Gastrocnemius medialis (tissue), 4 donors: Measurements from ENCODE around the gene PHKA1. TPM values are rescaled to one million over a fixed set of nuclear protein-coding genes. Genes with fewer than 3 reads are reported as not detected.

Experiments
- ATAC-seq, 2 donors: fragments of 150-250 bp; one replicate each; pipeline ENCODE4 v1.9.1; 2016
- DNase-seq, 2 donors: peaks; one replicate each; pipeline ENCODE4 v3.0.0-alpha.2; 2019
- H3K27ac ChIP-seq, 4 donors: fragments of 200-600 bp; sonication (generic); 1 replicate in 1 of 4; 2 replicates in 3 of 4; pipeline ENCODE4 v1.5.1; 2016 to 2018; ENCODE audit warnings: mild to moderate bottlenecking in 2 of 4, moderate library complexity in 1 of 4
- H3K27me3 ChIP-seq, 3 donors: fragments of 200-600 bp; sonication (generic) in 2 of 3; 1 replicate in 1 of 3; 2 replicates in 2 of 3; pipeline versions ENCODE4 v1.5.1 to v1.6.0; 2016 to 2019; ENCODE audit warnings: mild to moderate bottlenecking in 1 of 3, moderate library complexity in 1 of 3
- H3K36me3 ChIP-seq, 2 donors: fragments of 200-600 bp; sonication (generic) in 1 of 2; one replicate each; pipeline ENCODE4 v1.5.1; 2017 to 2018
- H3K4me1 ChIP-seq, 2 donors: fragments of 200-600 bp; sonication (generic) in 1 of 2; one replicate each; pipeline ENCODE4 v1.5.1; 2016 to 2017; ENCODE audit warnings: mild to moderate bottlenecking in 2 of 2
- H3K4me3 ChIP-seq, 4 donors: fragments of 200-600 bp; sonication (generic) in 3 of 4; 1 replicate in 1 of 4; 2 replicates in 3 of 4; pipeline ENCODE4 v1.5.1; 2016 to 2019; ENCODE audit warnings: mild to moderate bottlenecking in 2 of 4
- H3K9me3 ChIP-seq, 3 donors: fragments of 200-600 bp; sonication (generic) in 2 of 3; 1 replicate in 1 of 3; 2 replicates in 2 of 3; pipeline ENCODE4 v1.5.1; 2016 to 2019
- POLR2A ChIP-seq, 2 donors: fragments of 450-650 bp; IDR thresholded peaks; one replicate each; pipeline ENCODE4 v1.6.1; 2017; ENCODE audit warnings: antibody characterized with exemption in 2 of 2, mild to moderate bottlenecking in 2 of 2, moderate library complexity in 2 of 2
- in situ Hi-C, 4 donors: fragments of 200-750 bp; cut with MboI; loops; one replicate each; pipeline versions ENCODE4 v1.15.0 to v1.8.0; 2017; ENCODE audit warnings: low sequenced_read_pairs in 4 of 4
- intact Hi-C: fragments of 100-400 bp; cut with DNase I; formaldehyde crosslinking; loops from one replicate; pipeline ENCODE4 v1.15.1; 2023; ENCODE audit warnings: low total_unique reads
- total RNA-seq, 4 donors: library from RNA; depleted of rRNA; stranded (reverse); fragments of >200 nt; gene quantifications; one replicate each; pipeline versions ENCODE4 v1.1.0 to v1.2.3, GENCODE V29; 2016
- TF ChIP-seq, protein P1 (sequence below), 5 experiments: fragments of 450-650 bp in 3 of 5; fragments of 200-600 bp in 2 of 5; sonication (generic) in 2 of 5; IDR thresholded peaks in 4 of 5; conservative IDR thresholded peaks in 1 of 5; 1 replicate in 4 of 5; 2 replicates in 1 of 5; pipeline ENCODE4 v1.5.1; 2016 to 2019; ENCODE audit warnings: antibody characterized with exemption in 5 of 5, mild to moderate bottlenecking in 3 of 5, moderate library complexity in 3 of 5

Gene PHKA1
- total RNA-seq, 4 donors from 2014 or later = 33.5 to 176 (median 107) TPM

DNA sequence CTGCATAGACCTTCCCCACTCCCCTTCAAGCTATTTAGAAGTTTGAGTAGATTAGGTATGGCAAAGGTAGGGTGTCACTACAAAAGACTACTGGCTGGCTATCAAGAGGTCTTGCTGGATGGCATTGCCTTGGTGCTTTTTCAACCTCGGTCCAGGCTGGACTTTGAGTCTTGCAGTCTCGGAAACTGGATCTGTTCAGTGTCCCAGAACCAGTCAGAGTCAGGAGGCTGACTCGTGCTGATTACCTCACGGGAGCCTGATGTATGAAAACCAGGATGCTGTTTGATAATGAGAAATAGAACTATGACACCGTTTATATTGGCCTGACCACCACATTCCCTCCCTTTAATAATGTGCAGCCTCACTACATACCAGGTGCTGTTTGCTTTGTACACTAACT is 2.7 kb upstream of the PHKA1 start:
- DNase-seq (peak; percentile 63 to 79), ATAC-seq (peak; percentile 50 to 53)
- Histone ChIP-seq H3K27me3 (no peaks in the 10 kb centered on the region), H3K27ac (peak overlapping the region; percentile 91 to 93 (median 92)), H3K4me1 (peaks cover 0 to 4% of the 10 kb centered on the region in 2 donors), H3K9me3 (no peaks in the 10 kb centered on the region), H3K36me3 (no peaks in the 10 kb centered on the region), H3K4me3 (no peak overlapping the region)
- in situ Hi-C loops = no loop called here
- TF ChIP-seq POLR2A (IDR thresholded peaks at IDR 0.05) = peak; percentile 37 to 50
- TF ChIP-seq, protein P1, sequence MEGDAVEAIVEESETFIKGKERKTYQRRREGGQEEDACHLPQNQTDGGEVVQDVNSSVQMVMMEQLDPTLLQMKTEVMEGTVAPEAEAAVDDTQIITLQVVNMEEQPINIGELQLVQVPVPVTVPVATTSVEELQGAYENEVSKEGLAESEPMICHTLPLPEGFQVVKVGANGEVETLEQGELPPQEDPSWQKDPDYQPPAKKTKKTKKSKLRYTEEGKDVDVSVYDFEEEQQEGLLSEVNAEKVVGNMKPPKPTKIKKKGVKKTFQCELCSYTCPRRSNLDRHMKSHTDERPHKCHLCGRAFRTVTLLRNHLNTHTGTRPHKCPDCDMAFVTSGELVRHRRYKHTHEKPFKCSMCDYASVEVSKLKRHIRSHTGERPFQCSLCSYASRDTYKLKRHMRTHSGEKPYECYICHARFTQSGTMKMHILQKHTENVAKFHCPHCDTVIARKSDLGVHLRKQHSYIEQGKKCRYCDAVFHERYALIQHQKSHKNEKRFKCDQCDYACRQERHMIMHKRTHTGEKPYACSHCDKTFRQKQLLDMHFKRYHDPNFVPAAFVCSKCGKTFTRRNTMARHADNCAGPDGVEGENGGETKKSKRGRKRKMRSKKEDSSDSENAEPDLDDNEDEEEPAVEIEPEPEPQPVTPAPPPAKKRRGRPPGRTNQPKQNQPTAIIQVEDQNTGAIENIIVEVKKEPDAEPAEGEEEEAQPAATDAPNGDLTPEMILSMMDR (IDR thresholded peaks at IDR 0.05 in 4 of 5, conservative IDR thresholded peaks at IDR 0.05 in 1 of 5) = no peak
- intact Hi-C loops = loop anchor here (2.0 to 5.0 kb wide), 2 partner anchors 96 to 139 kb away; no protein-coding TSS in a partner anchor

DNA sequence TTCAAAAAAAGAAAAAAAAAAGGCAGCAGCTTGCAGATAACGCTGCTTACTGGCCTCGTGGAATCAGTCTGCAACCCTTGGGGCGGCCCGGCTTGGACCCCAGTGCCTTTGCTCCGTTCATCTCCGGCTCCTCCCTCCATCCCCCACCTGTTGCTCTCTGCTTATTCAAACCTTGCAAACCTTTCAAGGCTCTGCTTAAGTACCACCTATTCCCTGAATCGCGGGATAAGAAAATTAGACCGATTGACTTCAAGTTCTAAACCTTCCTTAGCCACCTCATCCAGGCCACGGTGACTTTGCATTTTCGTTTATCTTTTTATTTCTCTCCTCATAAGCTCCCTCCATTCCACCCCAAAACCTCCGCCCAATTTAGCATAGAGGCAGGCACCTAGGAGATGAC is 1.4 kb upstream of the PHKA1 start:
- no peak for DNase-seq
- no peaks in the 10 kb centered on the region for H3K9me3 ChIP-seq
- peaks cover 0 to 4% of the 10 kb centered on the region in 2 donors for H3K4me1 ChIP-seq
- intact Hi-C loops = loop anchor here (5.0 kb wide), 1 partner anchor 138 kb away; no protein-coding TSS in a partner anchor
- in situ Hi-C loops = no loop called here
- peak overlapping the region; percentile 91 to 93 (median 92) for H3K27ac ChIP-seq
- TF ChIP-seq, protein P1 (IDR thresholded peaks at IDR 0.05 in 4 of 5, conservative IDR thresholded peaks at IDR 0.05 in 1 of 5) = no peak
- TF ChIP-seq POLR2A (IDR thresholded peaks at IDR 0.05) = no peak
- no peaks in the 10 kb centered on the region for H3K27me3 ChIP-seq
- ATAC-seq = no peak
- no peaks in the 10 kb centered on the region for H3K36me3 ChIP-seq
- no peak overlapping the region for H3K4me3 ChIP-seq

DNA sequence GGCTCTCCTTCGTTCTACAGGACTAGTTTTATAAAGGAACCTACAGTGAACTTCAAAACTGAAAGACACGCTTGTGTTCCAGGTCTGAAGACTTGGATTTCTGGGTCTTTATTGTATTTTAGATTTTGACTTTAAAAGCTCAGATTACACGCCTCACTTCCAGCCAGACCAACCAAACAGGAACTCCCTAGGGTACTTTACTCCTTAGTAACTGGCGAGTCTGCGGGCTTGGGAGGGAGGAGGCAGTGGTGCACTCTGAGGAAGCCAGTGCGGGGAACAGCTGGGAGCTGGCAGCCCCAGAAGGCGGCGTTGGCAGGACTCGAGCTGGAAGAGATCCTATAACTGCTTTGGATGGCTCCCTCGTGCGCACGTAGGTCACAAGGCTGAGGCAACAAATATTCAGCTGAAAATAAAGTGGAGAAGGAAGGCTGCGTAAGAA is 391 bp upstream of the PHKA1 start:
- in situ Hi-C loops = no loop called here
- no peaks in the 10 kb centered on the region for H3K27me3 ChIP-seq
- DNase-seq (peak; percentile 76 to 90), ATAC-seq (peak; percentile 70 to 72)
- H3K4me1 ChIP-seq = peaks cover 0 to 4% of the 10 kb centered on the region in 2 donors
- peak; percentile 64 to 68 for TF ChIP-seq POLR2A (IDR thresholded peaks at IDR 0.05)
- TF ChIP-seq, protein P1 (IDR thresholded peaks at IDR 0.05 in 4 of 5, conservative IDR thresholded peaks at IDR 0.05 in 1 of 5) = no peak
- intact Hi-C loops = loop anchor here (5.0 kb wide), 1 partner anchor 52 kb away; no protein-coding TSS in a partner anchor
- peaks cover 0 to under 1% of the 10 kb centered on the region in 2 donors for H3K36me3 ChIP-seq
- peak overlapping the region; percentile 56 to 72 (median 66) for H3K4me3 ChIP-seq
- H3K27ac ChIP-seq = peak overlapping the region; percentile 91 to 93 (median 92)
- no peaks in the 10 kb centered on the region for H3K9me3 ChIP-seq

DNA sequence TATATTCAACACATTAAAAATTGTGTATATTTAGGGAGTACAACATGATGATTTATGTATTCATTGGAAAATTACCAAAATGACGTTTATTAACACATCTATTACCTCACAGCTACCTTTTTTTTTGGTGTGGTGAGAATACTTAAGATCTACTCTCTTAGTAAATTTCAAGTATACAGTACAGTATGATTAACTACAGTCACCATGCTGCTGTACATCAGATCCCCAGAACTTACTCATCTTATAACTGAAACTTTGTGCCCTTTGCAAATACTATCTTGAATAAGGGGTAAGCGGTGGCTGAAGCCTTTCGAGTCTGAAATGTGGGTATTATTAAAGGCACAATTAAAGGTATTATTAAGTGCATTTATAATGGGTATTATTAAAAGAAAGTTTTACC is 976 bp downstream of the PHKA1 start:
- Histone ChIP-seq H3K9me3 (no peaks in the 10 kb centered on the region), H3K27me3 (no peaks in the 10 kb centered on the region), H3K27ac (peak overlapping the region; percentile 91 to 93 (median 92)), H3K36me3 (peaks cover 0 to 4% of the 10 kb centered on the region in 2 donors), H3K4me1 (peaks cover 0 to 4% of the 10 kb centered on the region in 2 donors), H3K4me3 (peak overlapping the region; percentile 56 to 72 (median 66))
- intact Hi-C loops (loop anchor here (5.0 kb wide), 1 partner anchor 51 kb away; no protein-coding TSS in a partner anchor), in situ Hi-C loops (no loop called here)
- ATAC-seq = no peak
- DNase-seq = no peak
- TF ChIP-seq POLR2A (IDR thresholded peaks at IDR 0.05) = no peak
- TF ChIP-seq, protein P1 (IDR thresholded peaks at IDR 0.05 in 4 of 5, conservative IDR thresholded peaks at IDR 0.05 in 1 of 5) = no peak
